OCI-LY7 (cell line): Measurements from ENCODE around the gene MYEOV. TPM values are rescaled to one million over a fixed set of nuclear protein-coding genes. Genes with fewer than 3 reads are reported as not detected.

Source experiments
- BruUV-seq: library from RNA; stranded (reverse); fragments of 400-500 nt; replicated peaks from 2 replicates; lab custom pipeline; 2021; lab: Mats Ljungman, UMichigan
- CTCF ChIA-PET: fragments of 300-600 bp; sonication (Branson Sonifier 250); formaldehyde crosslinking; loops from one replicate; lab custom pipeline; 2022; ENCODE audit warnings: antibody characterized with exemption; ENCODE audit not compliant: unreplicated experiment; lab: Charles Lee
- POLR2A ChIA-PET: fragments of 300-600 bp; sonication (Branson Sonifier 250); formaldehyde crosslinking; loops from one replicate; lab custom pipeline; 2022; ENCODE audit warnings: antibody characterized with exemption; lab: Charles Lee
- DNase-seq: peaks from one replicate; pipeline ENCODE4 v3.0.0-alpha.2; 2015; ENCODE audit warnings: low spot score
- H2AFZ ChIP-seq: fragments of 200-600 bp; sonication (generic), shearing (Covaris generic); 2 replicates; pipeline ENCODE4 v1.6.1; 2014; ENCODE audit warnings: mild to moderate bottlenecking, antibody characterized with exemption, low read length, moderate library complexity
- H3K27ac ChIP-seq: fragments of 200-600 bp; sonication (generic); 2 replicates; pipeline ENCODE4 v1.5.1; 2014; ENCODE audit warnings: mixed run types, low read depth, mild to moderate bottlenecking, moderate library complexity, low read length, inconsistent platforms; ENCODE audit not compliant: poor library complexity, severe bottlenecking
- H3K36me3 ChIP-seq: fragments of 200-600 bp; sonication (generic); 2 replicates; pipeline ENCODE4 v1.6.1; 2014; ENCODE audit warnings: mild to moderate bottlenecking, antibody characterized with exemption, low read length, moderate library complexity, mixed read lengths; ENCODE audit not compliant: insufficient read depth
- H3K4me1 ChIP-seq: fragments of 200-600 bp; sonication (generic); 2 replicates; pipeline ENCODE4 v1.5.1; 2014; ENCODE audit warnings: mild to moderate bottlenecking, low read length; ENCODE audit not compliant: insufficient read depth, poor library complexity, severe bottlenecking
- H3K4me2 ChIP-seq: fragments of 200-600 bp; sonication (generic); 2 replicates; pipeline ENCODE4 v1.6.1; 2014; ENCODE audit warnings: mild to moderate bottlenecking, low read length
- H3K4me3 ChIP-seq: fragments of 200-600 bp; sonication (generic); 2 replicates; pipeline ENCODE4 v1.5.1; 2014; ENCODE audit warnings: mild to moderate bottlenecking, low read depth, low read length; ENCODE audit not compliant: poor library complexity, severe bottlenecking
- H3K79me2 ChIP-seq: fragments of 200-600 bp; sonication (generic); 2 replicates; pipeline ENCODE4 v1.6.1; 2016; ENCODE audit warnings: low read depth, mild to moderate bottlenecking, low read length, moderate library complexity, mixed read lengths; ENCODE audit not compliant: insufficient read depth
- H3K9me2 ChIP-seq: fragments of 200-600 bp; sonication (generic); 2 replicates; pipeline ENCODE4 v1.6.1; 2016; ENCODE audit warnings: mild to moderate bottlenecking, low read length, mixed read lengths; ENCODE audit not compliant: insufficient read depth
- H3K9me3 ChIP-seq: fragments of 200-600 bp; sonication (generic); 2 replicates; pipeline ENCODE4 v1.6.1; 2014; ENCODE audit warnings: mild to moderate bottlenecking, mixed run types, low read length, mixed read lengths
- H4K20me1 ChIP-seq: fragments of 200-600 bp; sonication (generic); 2 replicates; pipeline ENCODE4 v1.6.1; 2014; ENCODE audit warnings: mild to moderate bottlenecking, antibody characterized with exemption, low read length, moderate library complexity, mixed read lengths; ENCODE audit not compliant: insufficient read depth
- EZH2phosphoT487 ChIP-seq: fragments of 200-600 bp; sonication (generic); IDR thresholded peaks from 2 replicates; pipeline ENCODE4 v1.6.1; 2018; ENCODE audit warnings: low read depth, borderline replicate concordance, mild to moderate bottlenecking, mixed run types, antibody characterized with exemption, low read length, moderate library complexity, mixed read lengths
- intact Hi-C: fragments of 100-400 bp; cut with micrococcal nuclease; formaldehyde crosslinking; loops from one replicate; pipeline ENCODE4 v1.10.0; 2022; ENCODE audit not compliant: unreplicated experiment
- total RNA-seq, 2 experiments: library from RNA; depleted of rRNA in 1 of 2; stranded (reverse); fragments of >200 nt in 1 of 2; shearing (Covaris generic) in 1 of 2; gene quantifications; 2 replicates each; pipeline ENCODE4 v1.2.3, GENCODE V29; 2014 to 2022
- TF ChIP-seq, protein P1 (sequence below): fragments of 200-600 bp; sonication (generic); conservative IDR thresholded peaks from 2 replicates; pipeline ENCODE4 v1.5.1; 2014; ENCODE audit warnings: mild to moderate bottlenecking, antibody characterized with exemption, low read length, moderate library complexity, mixed read lengths

Gene MYEOV
- total RNA-seq, 2 experiments from 2014 or later = 3.2 to 7.7 TPM

DNA sequence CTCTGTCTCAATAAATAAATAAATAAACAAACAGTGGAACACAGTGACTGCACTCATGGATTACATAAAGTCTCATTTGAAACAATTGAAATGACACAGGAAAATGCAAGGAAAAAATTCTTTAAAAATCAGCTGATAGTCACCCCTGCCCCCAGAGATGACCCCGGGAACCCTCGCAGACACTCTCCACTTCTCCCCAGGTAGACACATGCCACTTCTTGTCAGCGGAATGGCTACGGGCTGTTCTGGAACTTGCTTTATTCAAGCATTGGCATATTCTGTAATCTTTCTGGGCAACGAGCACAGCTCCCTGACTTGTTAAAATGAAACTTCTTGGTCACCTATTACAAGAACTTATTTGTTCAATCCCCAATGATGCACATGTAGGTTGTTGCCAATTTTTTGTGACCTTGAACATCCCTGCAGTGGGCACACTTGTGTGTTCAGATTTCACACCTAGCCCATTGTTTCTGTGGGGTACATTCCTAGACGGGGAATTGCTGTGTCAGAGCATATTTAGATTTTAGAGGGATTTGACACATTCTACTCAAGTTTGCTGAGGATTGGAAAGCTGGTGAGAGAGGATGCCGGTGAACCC lies 32.8 kb downstream of the MYEOV start:
- intact Hi-C loops = no loop called here
- Histone ChIP-seq H3K79me2 (no peaks in the 10 kb centered on the region), H3K4me1 (no peaks in the 10 kb centered on the region), H3K9me3 (no peaks in the 10 kb centered on the region), H3K9me2 (no peaks in the 10 kb centered on the region), H3K36me3 (no peaks in the 10 kb centered on the region), H3K27ac (no peak overlapping the region), H2AFZ (no peak overlapping the region), H4K20me1 (no peaks in the 10 kb centered on the region), H3K4me3 (no peak overlapping the region), H3K4me2 (no peak overlapping the region)
- DNase-seq = no peak
- POLR2A ChIA-PET = no interaction called here
- no peak for TF ChIP-seq EZH2phosphoT487
- TF ChIP-seq, protein P1, sequence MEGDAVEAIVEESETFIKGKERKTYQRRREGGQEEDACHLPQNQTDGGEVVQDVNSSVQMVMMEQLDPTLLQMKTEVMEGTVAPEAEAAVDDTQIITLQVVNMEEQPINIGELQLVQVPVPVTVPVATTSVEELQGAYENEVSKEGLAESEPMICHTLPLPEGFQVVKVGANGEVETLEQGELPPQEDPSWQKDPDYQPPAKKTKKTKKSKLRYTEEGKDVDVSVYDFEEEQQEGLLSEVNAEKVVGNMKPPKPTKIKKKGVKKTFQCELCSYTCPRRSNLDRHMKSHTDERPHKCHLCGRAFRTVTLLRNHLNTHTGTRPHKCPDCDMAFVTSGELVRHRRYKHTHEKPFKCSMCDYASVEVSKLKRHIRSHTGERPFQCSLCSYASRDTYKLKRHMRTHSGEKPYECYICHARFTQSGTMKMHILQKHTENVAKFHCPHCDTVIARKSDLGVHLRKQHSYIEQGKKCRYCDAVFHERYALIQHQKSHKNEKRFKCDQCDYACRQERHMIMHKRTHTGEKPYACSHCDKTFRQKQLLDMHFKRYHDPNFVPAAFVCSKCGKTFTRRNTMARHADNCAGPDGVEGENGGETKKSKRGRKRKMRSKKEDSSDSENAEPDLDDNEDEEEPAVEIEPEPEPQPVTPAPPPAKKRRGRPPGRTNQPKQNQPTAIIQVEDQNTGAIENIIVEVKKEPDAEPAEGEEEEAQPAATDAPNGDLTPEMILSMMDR = no peak
- CTCF ChIA-PET = no interaction called here
- BruUV-seq = no TSS peak

GRCh38 chr11:69327741-69328191 lies 33.8 kb downstream of the MYEOV start:
- intact Hi-C loops = no loop called here
- BruUV-seq = no TSS peak
- Histone ChIP-seq H2AFZ (no peak overlapping the region), H3K4me3 (no peak overlapping the region), H3K27ac (no peak overlapping the region), H3K79me2 (no peaks in the 10 kb centered on the region), H3K4me2 (no peak overlapping the region), H3K36me3 (no peaks in the 10 kb centered on the region), H3K9me3 (no peaks in the 10 kb centered on the region), H3K4me1 (no peaks in the 10 kb centered on the region), H3K9me2 (no peaks in the 10 kb centered on the region), H4K20me1 (no peaks in the 10 kb centered on the region)
- POLR2A ChIA-PET = no interaction called here
- CTCF ChIA-PET = no interaction called here
- TF ChIP-seq, protein P1 = no peak
- TF ChIP-seq EZH2phosphoT487 = no peak
- no peak for DNase-seq

- no peaks in the 10 kb centered on the region for H4K20me1 ChIP-seq
- TF ChIP-seq EZH2phosphoT487 = no peak
- TF ChIP-seq, protein P1 = no peak
- ChIA-PET CTCF (no interaction called here), POLR2A (no interaction called here)
- intact Hi-C loops = no loop called here
- no peak for DNase-seq
- H2AFZ ChIP-seq = no peak overlapping the region
- no peaks in the 10 kb centered on the region for H3K79me2 ChIP-seq
- no peaks in the 10 kb centered on the region for H3K4me1 ChIP-seq
- no peaks in the 10 kb centered on the region for H3K9me3 ChIP-seq
- no peak overlapping the region for H3K27ac ChIP-seq
- no peak overlapping the region for H3K4me2 ChIP-seq
- no peak overlapping the region for H3K4me3 ChIP-seq
- BruUV-seq = no TSS peak
- no peaks in the 10 kb centered on the region for H3K9me2 ChIP-seq
- no peaks in the 10 kb centered on the region for H3K36me3 ChIP-seq
These were observed 34.3 kb downstream of the MYEOV start for GRCh38 chr11:69328231-69328630.
